ENCODE results near the gene METAP1D.

- no peak for TF ChIP-seq EZH2 (IDR thresholded peaks at IDR 0.05)
- no peak for TF ChIP-seq POLR2AphosphoS5 (IDR thresholded peaks at IDR 0.05; ENCODE audit: borderline replicate concordance, low read depth, low read length)
- no peak for TF ChIP-seq FOXP2 (optimal IDR thresholded peaks at IDR 0.05; ENCODE audit: control extremely low read depth, extremely low read length, insufficient read depth)
Measured at GRCh38 chr2:171985076-171985475, 14.7 kb upstream of the METAP1D start.

Measured in SK-N-MC (cell line).